GM12878 (cell line): ENCODE data around the gene CHIT1.

ENCODE experiments used
- JUNB ChIP-seq: IDR thresholded peaks from 2 replicates; pipeline ENCODE4 v1.6.1; 2016; ENCODE audit warnings: antibody characterized with exemption, mild to moderate bottlenecking
- POLR2A ChIP-seq: IDR thresholded peaks from 2 replicates; pipeline ENCODE4 v1.6.1; 2011; ENCODE audit warnings: low read depth, mild to moderate bottlenecking, low read length
- SIN3A ChIP-seq: IDR thresholded peaks from 2 replicates; pipeline ENCODE4 v1.6.1; 2012; ENCODE audit warnings: low read depth, low read length, improper control_type of control experiment
- TF ChIP-seq, protein P1 (sequence below): IDR thresholded peaks from 2 replicates; pipeline ENCODE4 v1.6.1; 2011; ENCODE audit warnings: low read depth, mild to moderate bottlenecking, low read length, moderate library complexity, borderline replicate concordance; ENCODE audit errors: extremely low read depth
- TF ChIP-seq, protein P2 (sequence below), 3 experiments: IDR thresholded peaks in 2 of 3; conservative IDR thresholded peaks in 1 of 3; 2 replicates each; pipeline ENCODE4 v1.5.1; 2011; ENCODE audit warnings: low read depth in 3 of 3, low read length in 3 of 3, mild to moderate bottlenecking in 3 of 3, control low read depth in 2 of 3, moderate library complexity in 2 of 3, inconsistent platforms in 1 of 3, mixed read lengths in 1 of 3; ENCODE audit not compliant: control insufficient read depth in 2 of 3, insufficient read depth in 1 of 3; ENCODE audit errors: extremely low read depth in 1 of 3

GRCh38 chr1:203186446-203187303 is 42.8 kb downstream of the CHIT1 start, which contains the start of gene CHI3L1:
- TF ChIP-seq SIN3A (no peak), JUNB (no peak), POLR2A (no peak)
- TF ChIP-seq, protein P1, sequence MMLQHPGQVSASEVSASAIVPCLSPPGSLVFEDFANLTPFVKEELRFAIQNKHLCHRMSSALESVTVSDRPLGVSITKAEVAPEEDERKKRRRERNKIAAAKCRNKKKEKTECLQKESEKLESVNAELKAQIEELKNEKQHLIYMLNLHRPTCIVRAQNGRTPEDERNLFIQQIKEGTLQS = no peak
- TF ChIP-seq, protein P2, sequence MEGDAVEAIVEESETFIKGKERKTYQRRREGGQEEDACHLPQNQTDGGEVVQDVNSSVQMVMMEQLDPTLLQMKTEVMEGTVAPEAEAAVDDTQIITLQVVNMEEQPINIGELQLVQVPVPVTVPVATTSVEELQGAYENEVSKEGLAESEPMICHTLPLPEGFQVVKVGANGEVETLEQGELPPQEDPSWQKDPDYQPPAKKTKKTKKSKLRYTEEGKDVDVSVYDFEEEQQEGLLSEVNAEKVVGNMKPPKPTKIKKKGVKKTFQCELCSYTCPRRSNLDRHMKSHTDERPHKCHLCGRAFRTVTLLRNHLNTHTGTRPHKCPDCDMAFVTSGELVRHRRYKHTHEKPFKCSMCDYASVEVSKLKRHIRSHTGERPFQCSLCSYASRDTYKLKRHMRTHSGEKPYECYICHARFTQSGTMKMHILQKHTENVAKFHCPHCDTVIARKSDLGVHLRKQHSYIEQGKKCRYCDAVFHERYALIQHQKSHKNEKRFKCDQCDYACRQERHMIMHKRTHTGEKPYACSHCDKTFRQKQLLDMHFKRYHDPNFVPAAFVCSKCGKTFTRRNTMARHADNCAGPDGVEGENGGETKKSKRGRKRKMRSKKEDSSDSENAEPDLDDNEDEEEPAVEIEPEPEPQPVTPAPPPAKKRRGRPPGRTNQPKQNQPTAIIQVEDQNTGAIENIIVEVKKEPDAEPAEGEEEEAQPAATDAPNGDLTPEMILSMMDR (IDR thresholded peaks at IDR 0.05 in 2 of 3, conservative IDR thresholded peaks at IDR 0.05 in 1 of 3; ENCODE audit: control insufficient read depth in 2 of 3, extremely low read depth in 1 of 3, insufficient read depth in 1 of 3, low read depth in 3 of 3, low read length in 3 of 3) = no peak
